Left lung (tissue), 10 donors: ENCODE results near the gene SPG21. TPM values are rescaled to one million over a fixed set of nuclear protein-coding genes. Genes with fewer than 3 reads are reported as not detected.
A peak's percentile ranks its signal among the peaks of the same experiment; 100 is the strongest.

Experiments used
- ATAC-seq: fragments of 200-7000 bp; cut with Tn5 transposase; one replicate; pipeline ENCODE4 v1.9.1; 2020; ENCODE audit warnings: moderate library complexity
- DNase-seq, 4 donors: peaks; one replicate each; pipeline ENCODE4 v3.0.0-alpha.2; 2013 to 2020
- H3K27ac ChIP-seq, 2 donors: fragments of 200-600 bp; sonication (generic) in 1 of 2; one replicate each; pipeline versions ENCODE4 v1.5.0 to v1.8.0; 2020 to 2021
- H3K27me3 ChIP-seq, 2 donors: fragments of 200-600 bp; sonication (generic) in 1 of 2; one replicate each; pipeline versions ENCODE4 v1.5.0 to v1.8.0; 2020 to 2021
- H3K36me3 ChIP-seq, 2 donors: fragments of 200-600 bp; sonication (generic) in 1 of 2; one replicate each; pipeline versions ENCODE4 v1.5.0 to v1.8.0; 2020 to 2021
- H3K4me1 ChIP-seq, 2 donors: fragments of 200-600 bp; one replicate each; pipeline ENCODE4 v1.8.0; 2021
- H3K4me3 ChIP-seq, 2 donors: fragments of 200-600 bp; sonication (generic) in 1 of 2; one replicate each; pipeline versions ENCODE4 v1.5.0 to v1.8.0; 2020 to 2021; ENCODE audit warnings: mild to moderate bottlenecking in 1 of 2
- H3K9me3 ChIP-seq, 2 donors: fragments of 200-600 bp; sonication (generic) in 1 of 2; one replicate each; pipeline versions ENCODE4 v1.5.0 to v1.8.0; 2020 to 2021
- CTCF ChIP-seq, 2 donors: fragments of 200-600 bp; sonication (generic) in 1 of 2; IDR thresholded peaks; one replicate each; pipeline versions ENCODE4 v1.5.0 to v1.8.0; 2021; ENCODE audit warnings: antibody characterized with exemption in 2 of 2
- intact Hi-C, 2 donors: fragments of 100-400 bp; cut with DNase I; formaldehyde crosslinking; loops; one replicate each; pipeline versions ENCODE4 v1.11.2 to v1.14.2; 2022
- polyA plus RNA-seq, 6 donors: library from polyadenylated mRNA; unstranded; fragments of 120-200 nt; gene quantifications; one replicate each; pipeline ENCODE4 v1.2.1, GENCODE V29; 2013; ENCODE audit not compliant: insufficient read length in 6 of 6
- total RNA-seq, 2 donors: library from RNA; stranded (reverse); fragmentation: NEBNext Ultra II Directional; extraction: Animal tissue kit (Norgen Biotek cat#: 25700); gene quantifications; one replicate each; pipeline ENCODE4 v1.2.1, GENCODE V29; 2021
- donor health status: DM: no; HTN: yes; CAD: no.
- donor health status: DM: no; HTN: no; CAD: no.

SPG21 gene
- total and polyA plus RNA-seq, 8 donors: 93.9 to 123 (median 104) TPM

DNA sequence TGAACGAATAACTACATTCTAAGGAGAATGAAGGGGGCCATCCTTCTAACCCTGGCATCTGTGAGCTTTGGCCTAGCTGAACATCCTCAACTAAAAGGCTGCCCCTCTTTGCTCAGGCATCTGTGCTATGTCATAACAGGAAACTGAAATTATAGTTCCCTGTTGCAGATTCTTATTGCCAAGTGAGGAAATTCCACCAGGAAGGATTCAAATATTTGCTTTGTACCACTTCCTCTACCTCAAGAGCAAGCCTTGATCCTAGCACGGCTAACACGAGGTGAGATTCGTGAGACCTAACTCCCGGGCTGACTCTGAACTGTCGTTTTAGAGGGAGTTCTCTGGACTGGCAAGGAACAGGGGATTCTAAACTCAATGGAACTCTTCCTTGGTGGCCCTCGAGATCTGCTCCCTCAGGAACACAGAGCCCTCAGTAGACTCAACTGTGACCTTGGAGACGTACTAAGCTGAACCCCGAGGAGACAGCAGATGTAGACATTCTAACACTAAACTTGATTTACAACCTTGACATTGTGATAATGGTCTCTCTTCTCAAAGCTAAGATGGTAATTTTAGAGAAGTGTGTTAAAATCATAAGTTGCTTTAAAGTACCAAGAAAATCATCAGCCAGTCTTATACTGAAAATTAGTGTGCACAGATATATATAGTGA is 4.2 kb downstream of the SPG21 start:
- DNase-seq (peak in 2 of 4 donors; percentile 5 to 36), ATAC-seq (peak; percentile 8)
- H3K27me3 ChIP-seq: no peaks in the 10 kb centered on the region
- no peak overlapping the region for H3K4me3 ChIP-seq
- H3K9me3 ChIP-seq: no peaks in the 10 kb centered on the region
- peaks cover 0 to 21% of the 10 kb centered on the region in 2 donors for H3K36me3 ChIP-seq
- peak overlapping the region; percentile 76 to 91 for H3K27ac ChIP-seq
- intact Hi-C loops: no loop called here
- TF ChIP-seq CTCF (IDR thresholded peaks at IDR 0.05): no peak
- H3K4me1 ChIP-seq: peaks cover 17 to 75% of the 10 kb centered on the region in 2 donors

- no peak for TF ChIP-seq CTCF (IDR thresholded peaks at IDR 0.05)
- H3K36me3 ChIP-seq: peaks cover 0 to 51% of the 10 kb centered on the region in 2 donors
- DNase-seq (no peak), ATAC-seq (no peak)
- H3K4me1 ChIP-seq: peaks cover 12 to 58% of the 10 kb centered on the region in 2 donors
- H3K27ac ChIP-seq: peak overlapping the region in 1 of 2 donors; percentile 23
- intact Hi-C loops: no loop called here
- no peaks in the 10 kb centered on the region for H3K9me3 ChIP-seq
- H3K27me3 ChIP-seq: no peaks in the 10 kb centered on the region
- H3K4me3 ChIP-seq: no peak overlapping the region
Measured at GRCh38 chr15:64982472-64982871, 7.2 kb downstream of the SPG21 start.

GRCh38 chr15:64981812-64982431 is 7.8 kb downstream of the SPG21 start:
- no peak for TF ChIP-seq CTCF (IDR thresholded peaks at IDR 0.05)
- ATAC-seq (no peak), DNase-seq (no peak)
- intact Hi-C loops: no loop called here
- Histone ChIP-seq H3K4me1 (peaks cover 12 to 52% of the 10 kb centered on the region in 2 donors), H3K9me3 (no peaks in the 10 kb centered on the region), H3K36me3 (peaks cover 0 to 56% of the 10 kb centered on the region in 2 donors), H3K4me3 (no peak overlapping the region), H3K27ac (peak overlapping the region in 1 of 2 donors; percentile 23), H3K27me3 (no peaks in the 10 kb centered on the region)

GRCh38 chr15:64979252-64979710 is 10.4 kb downstream of the SPG21 start:
- ATAC-seq: no peak
- intact Hi-C loops: no loop called here
- H3K4me3 ChIP-seq: no peak overlapping the region
- no peaks in the 10 kb centered on the region for H3K27me3 ChIP-seq
- DNase-seq: no peak
- TF ChIP-seq CTCF (IDR thresholded peaks at IDR 0.05): no peak
- peaks cover 0 to 26% of the 10 kb centered on the region in 2 donors for H3K4me1 ChIP-seq
- no peak overlapping the region for H3K27ac ChIP-seq
- H3K9me3 ChIP-seq: no peaks in the 10 kb centered on the region
- H3K36me3 ChIP-seq: peaks cover 5 to 83% of the 10 kb centered on the region in 2 donors

GRCh38 chr15:64975390-64975789 is 14.3 kb downstream of the SPG21 start:
- H3K36me3 ChIP-seq: peaks cover 9 to 100% of the 10 kb centered on the region in 2 donors
- DNase-seq (no peak), ATAC-seq (no peak)
- no peaks in the 10 kb centered on the region for H3K4me1 ChIP-seq
- no peaks in the 10 kb centered on the region for H3K27me3 ChIP-seq
- no peak for TF ChIP-seq CTCF (IDR thresholded peaks at IDR 0.05)
- H3K9me3 ChIP-seq: no peaks in the 10 kb centered on the region
- no peak overlapping the region for H3K4me3 ChIP-seq
- intact Hi-C loops: no loop called here
- no peak overlapping the region for H3K27ac ChIP-seq
